PC-3 (cell line): ENCODE results near the gene TPK1. TPM values are rescaled to one million over a fixed set of nuclear protein-coding genes. Genes with fewer than 3 reads are reported as not detected.

ENCODE experiments used
- ATAC-seq: fragments of 200-7000 bp; cut with Tn5 transposase; 2 replicates; pipeline ENCODE4 v1.9.1; 2020; ENCODE audit warnings: mild to moderate bottlenecking, moderate library complexity
- BruUV-seq: library from RNA; stranded (reverse); fragments of 400-500 nt; replicated peaks from 2 replicates; lab custom pipeline; 2021; lab: Mats Ljungman, UMichigan
- CTCF ChIA-PET: fragments of 300-600 bp; sonication (Branson Sonifier 250); formaldehyde crosslinking; loops from one replicate; lab custom pipeline; 2022; ENCODE audit warnings: antibody characterized with exemption; lab: Charles Lee
- POLR2A ChIA-PET: fragments of 300-600 bp; sonication (Branson Sonifier 250); formaldehyde crosslinking; loops from one replicate; lab custom pipeline; 2022; ENCODE audit warnings: antibody characterized with exemption; ENCODE audit not compliant: unreplicated experiment; lab: Charles Lee
- DNase-seq: peaks from one replicate; pipeline ENCODE4 v3.0.0-alpha.2; 2015
- H2AFZ ChIP-seq: fragments of 300-600 bp; sonication (generic); 2 replicates; pipeline ENCODE4 v1.6.0; 2016; ENCODE audit warnings: antibody characterized with exemption, low read length
- H3F3A ChIP-seq: fragments of 300-600 bp; sonication (generic); one replicate; pipeline ENCODE4 v1.6.0; 2017; ENCODE audit warnings: antibody characterized with exemption, low read length, control low read depth, mild to moderate bottlenecking; ENCODE audit not compliant: unreplicated experiment
- H3K27ac ChIP-seq: fragments of 300-600 bp; sonication (generic); 2 replicates; pipeline ENCODE4 v1.5.1; 2016; ENCODE audit warnings: mild to moderate bottlenecking, low read length
- H3K27me3 ChIP-seq: fragments of 300-600 bp; sonication (generic); 2 replicates; pipeline ENCODE4 v1.6.1; 2016; ENCODE audit warnings: low read length, mixed read lengths
- H3K36me3 ChIP-seq: fragments of 300-600 bp; sonication (generic); 2 replicates; pipeline ENCODE4 v1.6.1; 2016; ENCODE audit warnings: low read depth, mixed run types, low read length, mixed read lengths
- H3K4me1 ChIP-seq: fragments of 300-600 bp; sonication (generic); 2 replicates; pipeline ENCODE4 v1.5.1; 2016; ENCODE audit warnings: low read length; ENCODE audit not compliant: insufficient read depth
- H3K4me2 ChIP-seq: fragments of 300-600 bp; sonication (generic); 2 replicates; pipeline ENCODE4 v1.6.0; 2016; ENCODE audit warnings: low read length
- H3K4me3 ChIP-seq: fragments of 300-600 bp; sonication (generic); 2 replicates; pipeline ENCODE4 v1.5.1; 2016; ENCODE audit warnings: mild to moderate bottlenecking, low read length, mixed read lengths
- H3K79me2 ChIP-seq: fragments of 300-600 bp; sonication (generic); 2 replicates; pipeline ENCODE4 v1.6.1; 2017; ENCODE audit warnings: low read length, mixed read lengths
- H3K9ac ChIP-seq: fragments of 300-600 bp; sonication (generic); 2 replicates; pipeline ENCODE4 v1.6.0; 2016; ENCODE audit warnings: mild to moderate bottlenecking, low read length
- H3K9me2 ChIP-seq: fragments of 300-600 bp; sonication (generic); replicated peaks from 2 replicates; pipeline ENCODE4 v1.6.1; 2016; ENCODE audit warnings: mixed run types, low read length, mixed read lengths
- H3K9me3 ChIP-seq: fragments of 300-600 bp; sonication (generic); 2 replicates; pipeline ENCODE4 v1.6.1; 2016; ENCODE audit warnings: low read length, mixed read lengths
- H4K20me1 ChIP-seq: fragments of 300-600 bp; sonication (generic); 2 replicates; pipeline ENCODE4 v1.6.1; 2016; ENCODE audit warnings: low read length, mixed read lengths
- CTCF ChIP-seq: fragments of 300-600 bp; sonication (generic); conservative IDR thresholded peaks from 2 replicates; pipeline ENCODE4 v1.5.1; 2017; ENCODE audit warnings: antibody characterized with exemption, low read depth, mild to moderate bottlenecking, low read length
- EZH2 ChIP-seq: fragments of 300-600 bp; sonication (generic); IDR thresholded peaks from one replicate; pipeline ENCODE4 v1.6.1; 2017; ENCODE audit warnings: antibody characterized with exemption, mild to moderate bottlenecking, low read length; ENCODE audit not compliant: unreplicated experiment
- EZH2phosphoT487 ChIP-seq: fragments of 300-600 bp; sonication (generic); IDR thresholded peaks from 2 replicates; pipeline ENCODE4 v1.6.1; 2018; ENCODE audit warnings: mild to moderate bottlenecking, antibody characterized with exemption, low read length, borderline replicate concordance
- intact Hi-C: fragments of 100-400 bp; cut with micrococcal nuclease; formaldehyde crosslinking; loops from 2 replicates; pipeline ENCODE4 v1.9.0; 2023
- total RNA-seq: library from RNA; depleted of rRNA; stranded (reverse); fragments of >200 nt; gene quantifications from 2 replicates; pipeline ENCODE4 v1.2.3, GENCODE V29; 2014

Gene TPK1
- total RNA-seq, 1 experiment from 2014 or later = 4.5 TPM

- Histone ChIP-seq H3K27ac (no peak overlapping the region), H4K20me1 (no peaks in the 10 kb centered on the region), H3K9me3 (no peaks in the 10 kb centered on the region), H3K4me2 (no peak overlapping the region), H3K4me1 (no peaks in the 10 kb centered on the region), H3K9ac (no peak overlapping the region), H3K9me2 (no peaks in the 10 kb centered on the region), H2AFZ (no peak overlapping the region), H3K79me2 (no peaks in the 10 kb centered on the region), H3F3A (no peaks in the 10 kb centered on the region), H3K27me3 (no peaks in the 10 kb centered on the region), H3K4me3 (no peak overlapping the region), H3K36me3 (no peaks in the 10 kb centered on the region)
- intact Hi-C loops = no loop called here
- TF ChIP-seq EZH2phosphoT487 (no peak), CTCF (no peak), EZH2 (no peak)
- DNase-seq (no peak), ATAC-seq (no peak)
- ChIA-PET CTCF (no interaction called here), POLR2A (no interaction called here)
- BruUV-seq = no TSS peak
Measured at GRCh38 chr7:144668503-144668902, 167.3 kb downstream of the TPK1 start.

DNA sequence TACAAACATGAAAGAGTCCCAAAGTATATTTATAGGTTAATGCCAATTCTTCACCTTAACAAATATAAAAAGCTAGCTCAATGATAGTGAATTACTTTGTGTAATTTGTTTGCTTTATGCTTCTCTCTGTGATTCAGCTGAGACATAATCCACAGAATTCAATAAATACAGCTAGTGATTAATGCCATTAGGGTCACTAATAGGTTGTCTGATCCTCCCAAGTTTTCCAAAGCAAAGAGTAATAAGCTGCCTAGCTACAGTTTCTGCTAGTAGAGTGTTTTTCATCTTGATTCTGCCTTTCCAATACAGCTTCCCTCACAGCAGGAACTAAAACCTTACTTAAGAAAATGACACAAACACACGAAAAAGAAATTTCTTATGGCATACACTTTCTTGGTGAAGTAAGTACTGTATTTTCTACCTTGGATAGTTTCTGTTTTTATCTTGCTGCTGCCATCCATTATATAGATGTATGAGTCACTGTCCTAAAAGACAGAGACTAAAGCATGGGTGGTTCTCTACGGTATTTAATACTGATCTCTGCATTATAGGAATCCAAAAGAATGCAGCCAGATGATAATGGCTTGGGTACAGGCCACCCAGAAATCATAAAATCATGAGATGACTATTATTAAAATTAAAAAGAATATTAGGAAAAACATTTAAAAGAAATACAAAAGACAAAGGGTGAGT is 170.0 kb downstream of the TPK1 start:
- ChIA-PET CTCF (no interaction called here), POLR2A (no interaction called here)
- Histone ChIP-seq H3K9me3 (no peaks in the 10 kb centered on the region), H2AFZ (no peak overlapping the region), H3K4me3 (no peak overlapping the region), H3K4me2 (no peak overlapping the region), H3K79me2 (no peaks in the 10 kb centered on the region), H3F3A (no peaks in the 10 kb centered on the region), H4K20me1 (no peaks in the 10 kb centered on the region), H3K27me3 (no peaks in the 10 kb centered on the region), H3K9ac (no peak overlapping the region), H3K9me2 (no peaks in the 10 kb centered on the region), H3K36me3 (no peaks in the 10 kb centered on the region), H3K27ac (no peak overlapping the region), H3K4me1 (no peaks in the 10 kb centered on the region)
- TF ChIP-seq CTCF (no peak), EZH2phosphoT487 (no peak), EZH2 (no peak)
- ATAC-seq (peak; percentile 67), DNase-seq (no peak)
- BruUV-seq = no TSS peak
- intact Hi-C loops = no loop called here

DNA sequence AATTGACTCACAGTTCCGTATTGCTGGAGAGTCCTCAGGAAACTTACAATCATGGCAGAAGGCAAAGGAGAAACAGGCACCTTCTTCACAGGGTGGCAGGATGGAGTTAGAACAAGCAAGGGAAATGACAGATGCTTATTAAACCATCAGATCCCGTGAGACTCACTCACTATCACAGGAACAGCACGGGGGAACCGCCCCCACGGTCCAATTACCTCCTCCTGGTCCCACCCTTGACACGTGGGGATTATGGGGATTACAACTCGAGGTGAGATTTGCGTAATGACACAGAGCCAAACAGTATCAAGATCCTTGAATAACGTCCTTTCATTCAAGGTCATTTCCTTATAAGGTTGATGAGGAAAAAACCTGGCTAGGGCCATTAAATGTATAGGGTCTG is 176.6 kb downstream of the TPK1 start:
- no peak for ATAC-seq
- H3K79me2 ChIP-seq = no peaks in the 10 kb centered on the region
- POLR2A ChIA-PET = no interaction called here
- H3K4me2 ChIP-seq = no peak overlapping the region
- H3K36me3 ChIP-seq = no peaks in the 10 kb centered on the region
- CTCF ChIA-PET = no interaction called here
- no peaks in the 10 kb centered on the region for H3K9me3 ChIP-seq
- no peaks in the 10 kb centered on the region for H3K9me2 ChIP-seq
- intact Hi-C loops = no loop called here
- no peak overlapping the region for H2AFZ ChIP-seq
- no peaks in the 10 kb centered on the region for H4K20me1 ChIP-seq
- no peaks in the 10 kb centered on the region for H3K4me1 ChIP-seq
- no peaks in the 10 kb centered on the region for H3K27me3 ChIP-seq
- no TSS peak for BruUV-seq
- DNase-seq = no peak
- H3K9ac ChIP-seq = no peak overlapping the region
- no peak overlapping the region for H3K4me3 ChIP-seq
- H3F3A ChIP-seq = no peaks in the 10 kb centered on the region
- no peak overlapping the region for H3K27ac ChIP-seq
- no peak for TF ChIP-seq EZH2
- no peak for TF ChIP-seq EZH2phosphoT487
- no peak for TF ChIP-seq CTCF
